Natural killer cell treated with Interleukin-12 subunit alpha and Interleukin-12 subunit beta and Interleukin-15 and Interleukin-18, amount 100 ng/mL, for 72 hours (primary cell): ENCODE data around the gene YIPF6. TPM values are rescaled to one million over a fixed set of nuclear protein-coding genes. Genes with fewer than 3 reads are reported as not detected.

Experiments
- total RNA-seq, 2 donors: library from RNA; stranded (reverse); gene quantifications; one replicate each; pipeline ENCODE4 v1.2.3, GENCODE V29; 2022

The YIPF6 gene
- total RNA-seq, 2 donors from 2014 or later = 24.2 to 27.2 TPM

Other genes with a start within 250 kb of the YIPF6 start
- gene OPHN1, start 65.6 kb upstream of the YIPF6 start, total RNA-seq = 1 to 10 TPM in 1 of 2 donors, under 1 TPM in 1; 0.84 to 1.0 TPM
- 1 to 10 TPM in 1 of 2 donors, under 1 TPM in 1; 0.86 to 3.1 TPM for gene STARD8, start 148.6 kb downstream of the YIPF6 start, total RNA-seq